Fibroblast of skin of left biceps (primary cell): ENCODE results near the gene ENDOV.

Experiments used
- DNase-seq, 2 experiments: peaks; one replicate each; pipeline ENCODE4 v3.0.0-alpha.2; 2013; ENCODE audit warnings: low read depth in 2 of 2

Gene ENDOV

DNA sequence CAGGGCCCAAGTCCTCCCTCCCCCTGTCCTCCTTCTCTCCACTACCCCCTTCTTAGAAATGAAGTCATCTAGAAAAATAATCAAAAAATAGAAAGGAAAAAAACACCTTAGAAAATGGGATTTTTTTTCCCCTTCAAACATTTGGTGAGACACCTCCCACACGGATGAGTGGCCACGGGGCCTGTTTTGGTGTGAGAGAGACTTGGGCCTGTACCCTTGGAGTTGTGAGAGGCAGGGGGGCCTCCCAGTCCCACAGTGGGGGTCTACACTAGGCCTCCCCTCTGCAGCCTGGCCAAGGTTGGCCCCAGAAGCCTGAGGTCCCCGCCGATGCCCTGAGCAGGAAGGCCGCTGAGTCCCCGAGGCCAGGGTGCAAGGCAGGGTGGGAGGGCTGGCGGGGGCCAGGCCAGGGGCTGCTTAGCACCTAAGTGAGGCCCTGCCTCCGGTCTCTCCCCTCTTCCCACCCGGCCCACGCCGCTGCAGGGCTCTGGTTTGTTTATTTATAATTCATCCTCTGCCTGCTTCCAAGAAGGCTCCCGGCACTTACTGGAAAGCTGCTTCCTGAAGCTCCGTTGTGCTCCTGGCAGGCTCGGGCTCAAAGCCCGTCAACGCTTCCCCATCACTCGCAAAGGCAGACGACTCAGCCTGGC, 35.1 kb downstream of the ENDOV start:
- DNase-seq: no peak

GRCh38 chr17:80451104-80451775, 36.3 kb downstream of the ENDOV start:
- DNase-seq: no peak

GRCh38 chr17:80452173-80452915, 37.4 kb downstream of the ENDOV start:
- no peak for DNase-seq

DNA sequence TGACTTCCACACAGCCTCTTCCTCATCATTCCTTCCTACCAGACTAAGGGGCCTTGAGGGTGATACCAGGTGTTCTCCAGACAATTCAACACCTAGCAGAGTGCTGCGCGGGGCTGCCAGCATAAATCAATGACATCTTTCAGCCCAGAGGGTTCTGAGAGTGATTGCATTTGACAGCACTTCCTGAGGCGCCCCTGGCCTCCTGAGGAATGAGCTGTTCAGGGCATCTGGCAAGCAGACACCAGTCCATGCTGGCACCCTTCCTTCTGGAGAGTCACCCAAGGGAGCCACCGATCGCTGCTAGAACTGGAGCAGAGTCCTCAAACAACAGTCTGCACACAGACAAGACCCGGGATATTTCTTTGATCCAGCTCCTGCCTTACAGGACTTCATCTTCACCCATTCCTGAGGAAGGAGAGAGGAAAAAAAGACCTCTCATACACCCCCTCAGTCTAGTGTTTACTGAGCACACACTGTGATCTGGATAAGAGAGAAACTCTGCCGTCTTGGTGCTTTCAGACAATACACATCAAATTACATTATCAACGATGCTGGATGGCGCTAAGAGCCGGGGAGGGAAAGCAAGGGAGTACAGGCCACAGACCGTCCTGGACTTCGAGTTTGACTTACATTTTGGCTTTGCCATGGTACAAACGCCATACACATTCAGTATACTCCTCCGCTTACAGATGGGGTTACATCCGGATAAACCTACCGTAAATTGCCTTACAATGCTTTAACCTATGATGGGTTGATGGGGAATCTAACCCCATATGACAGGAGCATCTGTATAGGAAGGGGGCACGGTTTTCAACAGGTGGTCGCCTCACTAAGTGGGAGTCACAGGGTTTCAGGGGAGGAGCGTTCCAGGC, 38.4 kb downstream of the ENDOV start:
- DNase-seq: no peak

- DNase-seq: no peak
Measured at GRCh38 chr17:80453998-80454556, 39.1 kb downstream of the ENDOV start.

GRCh38 chr17:80454557-80455335, 39.8 kb downstream of the ENDOV start:
- peak; percentile 89 to 90 for DNase-seq

DNA sequence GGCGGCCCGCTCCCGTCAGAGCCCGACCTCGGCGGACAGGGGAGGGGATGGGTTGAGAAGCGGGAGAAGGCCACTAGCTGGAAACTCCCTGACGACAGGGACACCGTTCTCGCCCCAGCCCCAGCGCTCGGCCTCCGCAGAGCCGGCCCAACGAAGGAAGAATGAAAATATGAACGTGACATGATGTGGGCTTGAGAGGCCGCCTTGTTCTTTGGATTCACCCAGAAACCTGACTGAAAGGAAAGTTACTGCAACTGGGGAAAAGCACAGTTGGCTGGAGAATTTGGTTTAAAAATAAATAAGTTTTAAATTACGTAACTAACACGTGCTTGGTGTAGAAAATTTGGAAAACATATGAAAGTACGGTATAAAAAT, 40.4 kb downstream of the ENDOV start:
- no peak for DNase-seq

GRCh38 chr17:80455784-80456183, 40.8 kb downstream of the ENDOV start:
- no peak for DNase-seq

GRCh38 chr17:80456465-80457235, 41.7 kb downstream of the ENDOV start:
- DNase-seq: no peak

DNA sequence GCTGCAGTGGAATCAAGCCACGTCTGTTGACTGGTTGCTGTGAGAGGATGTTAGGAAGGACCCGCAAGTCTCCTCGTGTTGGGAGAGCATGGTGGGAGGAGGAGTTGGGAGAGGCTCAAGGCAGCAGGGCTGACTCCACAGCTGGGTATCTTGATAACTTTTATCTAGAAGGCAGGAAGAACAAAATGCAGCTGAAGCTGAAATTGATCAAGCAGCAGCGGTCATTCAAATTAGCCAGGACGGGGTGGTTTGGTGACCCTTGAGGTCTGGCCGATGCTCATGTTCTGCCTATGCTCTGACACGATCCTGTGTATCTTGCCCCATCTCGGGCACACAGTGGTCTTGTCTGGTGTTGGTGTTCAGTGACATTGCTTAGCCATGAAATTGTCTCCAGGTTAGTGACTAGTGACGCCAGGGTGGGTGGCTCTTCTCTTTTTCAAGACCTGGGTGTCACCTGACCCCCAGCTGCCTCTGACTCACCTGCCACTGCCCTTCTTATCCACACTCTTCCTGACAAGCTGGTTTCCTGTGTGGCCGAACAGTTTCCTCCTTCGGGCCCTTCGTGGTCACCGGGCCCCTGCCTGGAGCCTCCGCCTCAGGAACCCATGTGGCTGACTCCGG, 42.4 kb downstream of the ENDOV start:
- no peak for DNase-seq

- no peak for DNase-seq
Measured at GRCh38 chr17:80458016-80458415, 43.0 kb downstream of the ENDOV start.

GRCh38 chr17:80459234-80459633, 44.3 kb downstream of the ENDOV start:
- no peak for DNase-seq

DNA sequence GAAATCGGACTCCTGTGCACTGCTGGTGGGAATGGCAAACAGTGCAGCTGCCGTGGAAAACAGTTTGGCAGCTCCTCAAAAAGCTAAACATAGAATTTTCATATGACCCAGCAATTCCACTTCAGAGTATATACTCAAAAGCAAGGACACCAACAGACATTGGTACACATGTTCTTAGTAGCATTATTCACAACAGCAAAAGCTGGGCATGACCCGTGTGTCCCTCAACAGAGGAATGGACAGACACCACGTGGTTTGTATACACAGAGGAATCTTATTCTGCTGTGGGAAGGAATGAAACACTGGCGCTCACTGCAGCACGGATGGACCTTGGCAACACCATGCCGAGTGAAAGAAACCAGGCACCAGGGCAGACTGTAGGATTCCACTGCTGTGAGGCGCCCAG, 45.5 kb downstream of the ENDOV start:
- no peak for DNase-seq

DNA sequence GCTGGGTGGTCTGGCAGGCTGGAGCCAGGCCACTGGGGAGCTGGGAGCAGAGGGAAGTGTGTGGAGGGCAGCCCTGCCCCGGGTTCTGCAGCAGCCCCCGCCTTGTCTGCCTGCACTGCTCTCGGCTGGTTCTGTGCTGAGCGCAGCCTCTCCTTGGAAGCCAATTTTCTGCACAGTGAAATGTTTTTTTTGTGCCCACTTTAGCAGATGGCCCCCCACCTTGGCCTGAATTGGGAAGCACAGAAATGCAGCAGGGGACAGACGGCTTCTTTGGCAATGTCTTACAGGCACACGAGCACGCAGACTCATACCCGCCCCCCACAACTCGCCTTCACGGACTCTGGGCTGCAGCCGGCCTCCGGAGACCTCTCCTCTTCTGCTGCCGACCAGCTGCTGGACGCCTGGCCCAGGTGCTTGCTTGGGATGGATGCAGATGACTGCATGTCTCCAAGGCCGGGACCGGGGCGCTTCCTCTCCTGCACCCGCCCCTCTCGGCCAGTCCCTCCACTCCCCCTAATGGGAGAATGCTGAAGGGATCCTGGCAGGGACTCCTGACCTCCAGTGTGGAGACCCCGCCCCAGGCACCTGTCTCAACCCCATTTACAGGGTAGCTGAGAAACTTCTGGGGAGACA, 46.7 kb downstream of the ENDOV start:
- no peak for DNase-seq

- DNase-seq: no peak
Measured at GRCh38 chr17:80463784-80464400, 48.9 kb downstream of the ENDOV start.

GRCh38 chr17:80464486-80464885, 49.5 kb downstream of the ENDOV start:
- no peak for DNase-seq

DNA sequence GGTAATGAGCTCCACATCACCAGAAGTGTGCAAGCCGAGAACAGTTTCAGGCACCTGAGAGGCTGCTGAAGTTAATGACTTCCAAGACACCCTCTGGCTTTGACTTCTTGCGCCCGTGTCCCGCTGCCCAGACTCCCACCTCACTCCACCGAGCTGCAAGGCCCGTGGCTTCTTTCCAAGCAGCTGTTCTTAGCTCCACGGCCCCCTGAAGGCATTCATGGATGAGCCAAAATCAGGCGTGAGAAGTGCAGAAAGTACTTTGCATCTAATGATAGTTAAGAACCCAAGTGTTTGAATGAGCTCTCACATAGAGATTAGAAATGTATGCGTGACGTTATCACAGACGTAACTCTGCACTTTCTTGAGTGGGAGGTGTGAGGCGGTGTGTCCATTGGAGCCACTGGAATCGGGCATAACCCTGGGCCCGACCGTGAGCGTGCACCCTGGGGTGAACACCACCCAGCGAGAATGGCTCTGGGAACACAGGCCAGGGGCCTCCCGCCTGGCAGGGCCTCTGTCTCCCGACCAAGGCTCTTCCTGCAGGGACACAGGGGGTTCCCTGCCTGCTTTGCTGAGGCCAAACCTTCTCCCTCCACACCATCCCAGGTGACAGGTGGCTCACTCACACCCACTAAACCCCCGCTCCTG, 50.5 kb downstream of the ENDOV start:
- no peak for DNase-seq

DNA sequence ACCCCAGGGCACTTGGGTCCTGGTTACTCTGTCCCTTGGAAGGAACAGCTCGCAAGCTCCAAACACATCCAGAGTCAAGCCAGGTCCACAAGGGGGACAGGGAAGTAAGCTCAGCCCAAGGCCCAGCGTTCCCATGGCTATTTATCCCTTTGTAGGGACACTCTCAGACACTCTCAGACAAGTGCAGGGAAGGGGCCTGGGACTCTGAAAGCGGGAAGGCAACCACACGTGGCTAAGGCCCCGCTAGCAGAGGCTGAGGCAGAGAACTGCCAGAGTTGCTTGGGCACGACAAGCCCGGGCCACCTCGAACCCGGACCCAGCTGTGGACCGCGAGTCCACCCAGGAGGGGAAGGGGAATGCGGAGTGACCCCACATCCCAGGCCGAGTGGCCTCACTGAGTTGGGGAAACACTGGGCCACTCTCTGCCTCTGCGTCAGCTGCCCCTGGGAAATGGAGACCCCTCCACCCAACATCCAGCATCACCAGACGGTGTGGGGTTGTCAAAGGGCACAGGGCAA, 51.3 kb downstream of the ENDOV start:
- DNase-seq: no peak
